Activated T-helper 17 cell treated with anti-CD3 and anti-CD28 coated beads, Interleukin-2, amount 50 U/mL, for 72 hours (primary cell): Measurements from ENCODE around the gene RETREG3. TPM values are rescaled to one million over a fixed set of nuclear protein-coding genes. Genes with fewer than 3 reads are reported as not detected.
A peak's percentile ranks its signal among the peaks of the same experiment; 100 is the strongest.

Experiments used
- ATAC-seq: fragments of 150-1000 bp; cut with Tn5 transposase; replicated peaks from 2 replicates; pipeline ENCODE4 v1.10.0; 2021; ENCODE audit warnings: mild to moderate bottlenecking, moderate library complexity
- H3K27ac Mint-ChIP-seq: one replicate; pipeline ENCODE4 v1.8.0; 2022; ENCODE audit warnings: mixed read lengths
- H3K27me3 Mint-ChIP-seq: one replicate; pipeline ENCODE4 v1.8.0; 2022; ENCODE audit warnings: mixed read lengths
- H3K36me3 Mint-ChIP-seq: one replicate; pipeline ENCODE4 v1.8.0; 2022; ENCODE audit warnings: low read depth, mild to moderate bottlenecking, mixed read lengths
- H3K4me1 Mint-ChIP-seq: one replicate; pipeline ENCODE4 v1.8.0; 2022; ENCODE audit warnings: mixed read lengths
- H3K4me3 Mint-ChIP-seq: one replicate; pipeline ENCODE4 v1.8.0; 2022; ENCODE audit warnings: mild to moderate bottlenecking, mixed read lengths
- H3K9me3 Mint-ChIP-seq: one replicate; pipeline ENCODE4 v1.8.0; 2022; ENCODE audit warnings: mixed read lengths
- total RNA-seq, 2 donors: library from RNA; stranded (reverse); gene quantifications; one replicate each; pipeline ENCODE4 v1.2.3, GENCODE V29; 2022

The RETREG3 gene
- total RNA-seq, 2 donors from 2014 or later: 38.5 to 50.7 TPM

DNA sequence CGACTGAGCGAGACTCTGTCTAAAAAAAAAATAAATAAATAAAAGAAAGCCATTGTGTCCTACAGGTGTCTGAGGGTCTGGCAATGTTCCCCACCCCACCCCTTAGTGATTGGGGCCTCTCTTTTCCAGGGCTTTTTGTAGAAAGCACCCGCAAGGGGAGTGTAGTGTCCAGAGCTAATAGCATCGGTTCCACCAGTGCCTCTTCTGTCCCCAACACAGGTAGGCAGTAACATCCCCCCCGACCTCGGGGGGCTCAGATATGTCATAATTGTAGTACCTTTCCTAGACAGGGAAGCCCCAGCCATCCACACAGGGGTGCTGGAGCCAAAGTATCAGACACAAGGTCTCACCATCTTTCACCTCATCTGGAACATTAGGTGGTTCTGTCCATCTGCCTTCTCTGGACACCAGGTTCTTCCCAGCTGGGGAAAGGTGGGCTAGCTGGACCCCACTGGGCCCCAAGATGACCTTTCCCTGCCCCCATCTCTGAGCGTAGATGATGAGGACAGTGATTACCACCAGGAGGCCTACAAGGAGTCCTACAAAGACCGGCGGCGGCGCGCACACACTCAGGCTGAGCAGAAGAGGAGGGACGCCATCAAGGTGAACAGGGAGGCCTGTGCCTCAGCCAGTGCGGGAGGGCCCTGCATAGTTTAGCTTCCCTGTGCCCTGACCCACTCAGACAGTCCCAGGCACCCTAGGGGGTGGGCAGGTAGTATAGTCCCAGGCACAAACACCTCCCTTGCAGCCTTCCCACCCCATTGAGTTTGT lies 40.6 kb downstream of the RETREG3 start:
- Mint-ChIP-seq H3K9me3 (no peaks in the 10 kb centered on the region), H3K4me3 (peak overlapping the region; percentile 93), H3K4me1 (peaks cover 9% of the 10 kb centered on the region), H3K27me3 (no peaks in the 10 kb centered on the region), H3K27ac (no peak overlapping the region), H3K36me3 (peaks cover 89% of the 10 kb centered on the region)
- ATAC-seq: no peak

DNA sequence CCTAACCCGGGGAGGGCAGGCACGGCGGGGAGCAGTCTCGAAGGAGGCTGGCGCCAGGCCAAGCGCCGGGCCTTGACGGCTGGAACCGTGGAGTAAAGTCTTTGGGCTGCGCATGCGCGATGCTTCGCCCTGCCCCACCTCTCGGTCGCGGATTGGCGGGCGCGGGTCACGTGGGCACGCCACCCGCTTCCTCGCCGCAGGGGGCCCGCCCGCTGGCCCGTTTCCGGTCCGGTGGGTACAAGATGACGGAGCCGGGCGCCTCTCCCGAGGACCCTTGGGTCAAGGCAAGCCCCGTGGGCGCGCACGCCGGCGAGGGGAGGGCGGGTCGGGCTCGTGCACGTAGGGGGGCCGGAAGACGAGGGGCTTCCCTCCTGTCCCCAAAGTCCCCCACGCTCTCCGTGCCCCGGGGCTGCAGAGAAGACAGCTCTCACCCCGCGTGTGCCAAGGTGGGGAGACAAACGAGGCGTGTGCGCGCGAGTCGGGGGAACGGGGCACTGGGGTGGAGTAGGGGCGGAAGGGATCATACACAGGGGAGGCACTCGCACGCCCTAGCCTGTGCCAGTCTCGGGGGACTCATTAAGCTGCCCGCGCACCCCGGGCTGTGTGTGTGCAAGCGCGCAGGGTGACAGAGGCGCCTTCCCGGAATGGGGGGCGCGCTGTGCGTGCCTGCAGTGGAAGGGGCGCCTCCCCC lies 42.1 kb downstream of the RETREG3 start, which contains the start of gene MLX:
Gene MLX (plus strand): TSS at position 218 of the 691 bp plus-strand sequence. CDS start 25 bp downstream, at position 243.
- H3K27ac Mint-ChIP-seq: peak within 1 kb of the TSS; percentile 91
- H3K4me1 Mint-ChIP-seq: peaks cover 10% of the 10 kb centered on the region
- peak within 1 kb of the TSS; percentile 93 for H3K4me3 Mint-ChIP-seq
- peaks cover 84% of the 10 kb centered on the region for H3K36me3 Mint-ChIP-seq
- peak; percentile 76 for ATAC-seq
- no peaks in the 10 kb centered on the region for H3K27me3 Mint-ChIP-seq
- H3K9me3 Mint-ChIP-seq: no peaks in the 10 kb centered on the region

DNA sequence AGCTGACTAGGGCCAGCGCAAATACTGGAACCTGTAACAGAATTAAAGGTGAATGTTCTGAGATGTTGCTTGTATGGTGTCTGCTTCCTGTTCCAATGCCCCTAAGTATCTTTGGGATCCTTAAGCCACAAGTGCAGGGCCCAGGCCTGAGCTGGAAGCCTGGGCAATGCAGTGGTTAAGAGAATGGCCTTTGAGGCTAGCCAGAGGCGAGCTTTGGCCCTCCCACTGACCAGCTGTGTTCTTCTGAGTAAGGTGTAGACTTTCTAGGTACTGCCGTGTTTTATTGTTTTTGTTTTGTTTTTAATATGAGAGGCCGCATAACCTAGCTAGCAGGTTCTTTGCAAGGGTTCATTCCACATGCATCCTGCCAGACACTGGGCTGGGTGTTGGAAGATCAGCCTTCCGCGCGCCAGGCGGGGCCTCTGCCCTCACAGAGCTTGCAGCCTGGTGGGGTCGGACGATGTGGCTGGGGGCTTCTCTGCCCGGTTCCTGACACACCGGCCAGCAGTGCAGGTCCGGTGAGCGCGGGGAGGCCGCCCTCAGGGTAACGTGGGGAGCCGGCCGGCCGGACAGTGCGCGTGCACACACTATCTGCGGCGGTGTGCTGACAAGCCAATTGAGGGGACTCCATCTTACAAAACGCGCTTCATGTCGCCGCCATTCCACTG lies 42.8 kb downstream of the RETREG3 start:
- peaks cover 15% of the 10 kb centered on the region for H3K4me1 Mint-ChIP-seq
- H3K36me3 Mint-ChIP-seq: peaks cover 82% of the 10 kb centered on the region
- H3K4me3 Mint-ChIP-seq: peak overlapping the region; percentile 93
- peak overlapping the region; percentile 91 for H3K27ac Mint-ChIP-seq
- H3K9me3 Mint-ChIP-seq: no peaks in the 10 kb centered on the region
- H3K27me3 Mint-ChIP-seq: no peaks in the 10 kb centered on the region
- no peak for ATAC-seq

DNA sequence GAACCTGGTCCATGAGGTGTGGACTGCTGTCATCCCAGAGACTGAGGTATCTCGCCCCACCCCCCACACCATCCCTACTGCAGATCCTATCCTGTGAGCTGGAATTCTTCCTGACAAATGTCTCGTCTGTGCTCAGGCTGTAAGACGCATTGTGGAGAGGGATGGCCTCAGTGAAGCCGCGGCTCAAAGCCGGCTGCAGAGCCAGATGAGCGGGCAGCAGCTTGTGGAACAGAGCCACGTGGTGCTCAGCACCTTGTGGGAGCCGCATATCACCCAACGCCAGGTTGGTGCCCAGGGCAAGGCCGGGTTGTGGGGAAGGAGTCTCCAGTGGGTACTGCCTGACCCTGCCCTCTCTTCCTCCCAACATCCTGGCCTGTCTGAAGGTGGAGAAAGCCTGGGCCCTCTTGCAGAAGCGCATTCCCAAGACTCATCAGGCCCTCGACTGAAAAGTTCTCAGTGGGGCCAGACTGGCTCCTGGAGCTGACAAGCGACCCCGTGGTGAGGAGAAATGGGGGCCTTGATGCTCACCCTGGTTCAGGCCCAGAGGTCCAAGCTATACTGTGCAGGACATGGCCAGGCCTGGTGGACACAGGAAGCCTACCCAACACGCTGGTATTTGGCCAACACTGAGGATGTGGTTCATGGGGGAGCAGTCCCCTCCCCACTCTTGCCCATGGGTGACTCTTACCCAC lies 43.5 kb downstream of the RETREG3 start:
- no peak for ATAC-seq
- Mint-ChIP-seq H3K4me1 (peaks cover 15% of the 10 kb centered on the region), H3K36me3 (peaks cover 76% of the 10 kb centered on the region), H3K4me3 (peak overlapping the region; percentile 93), H3K27me3 (no peaks in the 10 kb centered on the region), H3K27ac (peak overlapping the region; percentile 91), H3K9me3 (no peaks in the 10 kb centered on the region)

DNA sequence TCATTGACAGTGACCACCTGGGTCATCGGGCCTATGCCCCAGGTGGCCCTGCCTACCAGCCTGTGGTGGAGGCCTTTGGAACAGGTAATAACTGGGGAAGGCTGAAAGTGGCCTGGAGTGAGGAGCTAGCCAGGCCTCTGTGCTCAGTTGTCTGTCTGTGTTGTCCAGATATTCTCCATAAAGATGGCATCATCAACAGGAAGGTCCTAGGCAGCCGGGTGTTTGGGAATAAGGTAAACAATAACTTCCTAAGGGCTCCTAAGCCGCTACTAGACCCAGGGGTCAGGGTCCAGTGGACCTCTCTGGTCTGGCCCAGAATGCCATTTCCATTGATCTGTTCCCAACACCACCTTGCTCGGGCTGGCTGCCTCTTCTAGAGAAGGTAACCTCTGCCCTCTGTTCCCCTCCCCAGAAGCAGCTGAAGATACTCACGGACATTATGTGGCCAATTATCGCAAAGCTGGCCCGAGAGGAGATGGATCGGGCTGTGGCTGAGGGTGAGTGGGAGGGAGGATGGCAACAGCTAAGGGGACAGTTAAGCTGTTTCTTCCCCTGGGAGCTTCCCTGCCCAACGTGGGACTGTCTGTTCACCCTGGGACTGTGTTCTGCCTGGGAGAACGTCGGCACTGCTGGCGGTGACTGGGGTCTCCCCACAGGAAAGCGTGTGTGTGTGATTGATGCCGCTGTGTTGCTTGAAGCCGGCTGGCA lies 44.2 kb downstream of the RETREG3 start:
- H3K36me3 Mint-ChIP-seq: peaks cover 69% of the 10 kb centered on the region
- ATAC-seq: no peak
- H3K27ac Mint-ChIP-seq: no peak overlapping the region
- no peaks in the 10 kb centered on the region for H3K27me3 Mint-ChIP-seq
- peaks cover 15% of the 10 kb centered on the region for H3K4me1 Mint-ChIP-seq
- no peaks in the 10 kb centered on the region for H3K9me3 Mint-ChIP-seq
- H3K4me3 Mint-ChIP-seq: peak overlapping the region; percentile 93

DNA sequence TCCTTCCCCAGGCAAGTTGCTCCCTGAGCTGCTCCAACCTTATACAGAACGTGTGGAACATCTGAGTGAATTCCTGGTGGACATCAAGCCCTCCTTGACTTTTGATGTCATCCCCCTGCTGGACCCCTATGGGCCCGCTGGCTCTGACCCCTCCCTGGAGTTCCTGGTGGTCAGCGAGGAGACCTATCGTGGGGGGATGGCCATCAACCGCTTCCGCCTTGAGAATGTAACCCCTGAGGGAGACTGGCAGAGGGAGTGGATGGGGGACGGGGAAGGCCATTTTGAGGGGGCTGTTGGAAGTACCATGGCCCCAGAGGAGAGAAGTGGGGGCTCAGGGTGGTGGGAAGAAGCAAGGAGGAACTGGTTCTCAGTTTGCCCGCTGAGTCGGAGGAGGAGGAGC lies 45.2 kb downstream of the RETREG3 start:
- Mint-ChIP-seq H3K4me3 (peak overlapping the region; percentile 93), H3K4me1 (peaks cover 15% of the 10 kb centered on the region), H3K36me3 (peaks cover 59% of the 10 kb centered on the region), H3K9me3 (no peaks in the 10 kb centered on the region), H3K27me3 (no peaks in the 10 kb centered on the region), H3K27ac (peak overlapping the region; percentile 98)
- no peak for ATAC-seq

DNA sequence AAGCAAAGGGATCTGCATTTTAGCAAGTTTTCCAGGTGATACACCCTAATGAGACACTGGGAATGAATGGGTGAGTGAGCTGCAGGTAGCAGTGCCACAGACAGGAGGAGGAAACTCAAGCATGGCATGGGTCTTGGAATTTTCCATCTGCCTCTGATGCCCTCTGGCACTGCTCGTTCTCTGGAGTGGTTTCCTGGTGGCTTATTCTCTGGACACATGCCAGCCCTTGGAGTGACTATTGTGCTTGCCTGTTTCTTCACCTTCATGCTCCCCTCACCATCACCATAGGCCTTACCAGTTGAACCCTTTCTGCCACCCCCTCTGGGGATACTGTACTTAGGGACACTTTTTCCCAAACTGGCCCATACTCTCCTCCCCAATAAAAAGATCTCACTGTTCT lies 45.6 kb downstream of the RETREG3 start:
- Mint-ChIP-seq H3K4me1 (peaks cover 15% of the 10 kb centered on the region), H3K4me3 (peak overlapping the region; percentile 93), H3K9me3 (no peaks in the 10 kb centered on the region), H3K27ac (peak overlapping the region; percentile 98), H3K36me3 (peaks cover 54% of the 10 kb centered on the region), H3K27me3 (no peaks in the 10 kb centered on the region)
- ATAC-seq: no peak

DNA sequence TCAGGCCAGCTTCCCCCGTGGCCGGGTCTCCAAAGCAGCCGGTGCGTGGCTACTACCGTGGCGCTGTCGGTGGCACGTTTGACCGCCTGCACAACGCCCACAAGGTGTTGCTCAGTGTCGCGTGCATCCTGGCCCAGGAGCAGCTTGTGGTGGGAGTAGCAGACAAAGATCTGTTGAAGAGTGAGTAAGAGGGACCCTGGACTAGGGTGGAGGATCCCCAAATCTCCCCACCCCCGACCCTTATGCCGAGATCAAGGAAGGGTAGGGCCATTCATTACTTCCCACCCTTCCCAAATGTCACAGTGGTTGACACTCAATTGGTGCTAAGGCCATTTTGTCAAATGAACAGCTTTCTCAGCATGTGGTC lies 46.0 kb downstream of the RETREG3 start:
- peak overlapping the region; percentile 98 for H3K27ac Mint-ChIP-seq
- no peaks in the 10 kb centered on the region for H3K27me3 Mint-ChIP-seq
- no peak for ATAC-seq
- peak overlapping the region; percentile 93 for H3K4me3 Mint-ChIP-seq
- H3K9me3 Mint-ChIP-seq: no peaks in the 10 kb centered on the region
- H3K36me3 Mint-ChIP-seq: peaks cover 52% of the 10 kb centered on the region
- H3K4me1 Mint-ChIP-seq: peaks cover 15% of the 10 kb centered on the region

DNA sequence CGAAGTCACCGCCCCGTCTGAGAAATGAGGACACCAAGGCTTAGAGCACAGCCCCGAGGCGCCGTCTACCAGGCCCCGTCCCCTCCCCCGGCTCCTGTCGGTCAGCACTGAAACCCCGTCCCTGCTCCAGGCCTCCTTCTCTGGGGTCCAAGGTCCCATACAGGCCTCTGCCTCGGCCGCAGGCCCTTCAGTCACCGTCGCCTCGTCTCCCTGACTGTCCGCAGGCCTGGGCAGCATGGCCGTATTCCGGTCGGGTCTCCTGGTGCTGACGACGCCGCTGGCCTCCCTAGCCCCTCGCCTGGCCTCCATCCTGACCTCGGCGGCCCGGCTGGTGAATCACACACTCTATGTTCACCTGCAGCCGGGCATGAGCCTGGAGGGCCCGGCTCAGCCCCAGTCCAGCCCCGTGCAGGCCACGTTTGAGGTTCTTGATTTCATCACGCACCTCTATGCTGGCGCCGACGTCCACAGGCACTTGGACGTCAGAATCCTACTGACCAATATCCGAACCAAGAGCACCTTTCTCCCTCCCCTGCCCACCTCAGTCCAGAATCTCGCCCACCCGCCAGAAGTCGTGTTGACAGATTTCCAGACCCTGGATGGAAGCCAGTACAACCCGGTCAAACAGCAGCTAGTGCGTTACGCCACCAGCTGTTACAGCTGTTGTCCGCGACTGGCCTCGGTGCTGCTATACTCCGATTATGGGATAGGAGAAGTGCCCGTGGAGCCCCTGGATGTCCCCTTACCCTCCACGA lies 46.6 kb downstream of the RETREG3 start:
- H3K27ac Mint-ChIP-seq: peak overlapping the region; percentile 98
- H3K27me3 Mint-ChIP-seq: no peaks in the 10 kb centered on the region
- peak; percentile 12 for ATAC-seq
- H3K4me1 Mint-ChIP-seq: peaks cover 11% of the 10 kb centered on the region
- peak overlapping the region; percentile 93 for H3K4me3 Mint-ChIP-seq
- peaks cover 46% of the 10 kb centered on the region for H3K36me3 Mint-ChIP-seq
- H3K9me3 Mint-ChIP-seq: no peaks in the 10 kb centered on the region

DNA sequence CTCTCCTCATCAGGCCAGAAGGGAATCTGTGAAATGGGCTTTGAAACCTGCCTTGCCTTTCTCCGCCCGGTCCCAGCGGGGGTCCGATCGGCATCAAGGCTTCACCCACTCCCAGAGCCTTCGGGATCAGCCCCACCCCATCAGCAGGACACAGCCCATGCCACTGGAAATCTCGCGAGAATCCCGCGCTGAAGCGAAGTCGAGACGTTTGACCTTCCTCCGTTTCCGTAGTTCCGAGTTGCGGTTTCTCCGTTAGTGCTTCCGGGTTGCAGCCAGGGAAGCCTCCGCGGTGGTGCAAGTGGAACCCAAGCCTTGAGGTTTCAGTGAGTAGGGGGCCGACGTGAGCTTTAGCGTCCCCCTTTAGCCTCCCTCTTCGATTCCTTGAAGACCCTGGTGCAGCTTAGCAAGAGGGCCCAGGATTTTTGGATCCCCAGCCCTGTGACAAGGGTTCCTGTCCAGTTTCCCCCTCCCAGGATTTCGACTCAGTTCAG lies 47.2 kb downstream of the RETREG3 start, which contains the start of gene COASY:
Gene COASY (plus strand): TSS at position 252 of the 491 bp plus-strand sequence. CDS start 475 bp downstream, outside the sequence.
- peaks cover 10% of the 10 kb centered on the region for H3K4me1 Mint-ChIP-seq
- no peaks in the 10 kb centered on the region for H3K27me3 Mint-ChIP-seq
- peak within 1 kb of the TSS; percentile 98 for H3K27ac Mint-ChIP-seq
- ATAC-seq: peak; percentile 87
- H3K4me3 Mint-ChIP-seq: peak within 1 kb of the TSS; percentile 93
- H3K36me3 Mint-ChIP-seq: peaks cover 40% of the 10 kb centered on the region
- no peaks in the 10 kb centered on the region for H3K9me3 Mint-ChIP-seq

DNA sequence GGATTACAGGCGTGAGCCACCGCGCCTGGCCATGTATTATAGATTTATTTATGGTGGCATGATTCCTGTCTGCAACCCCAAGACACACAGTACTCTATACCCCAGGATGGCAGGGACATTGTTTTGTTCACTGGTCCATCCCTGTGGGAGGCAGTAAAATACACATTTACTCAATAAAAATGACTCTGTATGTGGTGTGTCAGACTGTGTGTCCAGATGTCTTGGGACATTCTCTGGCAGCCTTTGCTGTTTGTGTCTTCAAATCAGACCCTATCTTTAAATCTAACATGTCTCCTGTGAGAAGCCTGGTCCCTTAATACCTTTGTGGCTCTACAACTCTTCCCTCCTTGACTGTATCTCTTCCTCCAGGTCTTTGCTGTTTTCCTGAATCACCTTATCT lies 48.9 kb downstream of the RETREG3 start:
- Mint-ChIP-seq H3K36me3 (peaks cover 25% of the 10 kb centered on the region), H3K9me3 (no peaks in the 10 kb centered on the region), H3K4me3 (peak overlapping the region; percentile 93), H3K27me3 (no peaks in the 10 kb centered on the region), H3K27ac (peak overlapping the region; percentile 5), H3K4me1 (peaks cover 10% of the 10 kb centered on the region)
- ATAC-seq: no peak

DNA sequence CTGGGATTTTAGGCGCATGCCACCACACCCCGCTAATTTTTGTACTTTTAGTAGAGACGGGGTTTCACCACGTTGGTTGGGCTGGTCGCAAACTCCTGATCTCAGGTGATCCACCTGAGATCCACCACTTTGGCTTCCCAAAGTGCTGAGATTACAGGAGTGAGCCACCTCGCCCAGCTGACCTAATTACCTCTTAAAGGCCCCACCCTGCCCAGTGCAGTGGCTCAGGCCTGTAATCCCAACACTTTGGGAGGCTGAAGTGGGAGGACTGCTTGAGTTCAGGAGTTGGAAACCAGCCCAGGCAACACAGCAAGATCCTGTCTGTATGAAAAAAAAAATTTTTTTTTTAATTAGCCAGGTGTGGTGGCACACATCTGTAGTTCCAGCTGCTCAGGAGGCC lies 50.1 kb downstream of the RETREG3 start:
- H3K4me1 Mint-ChIP-seq: peaks cover 10% of the 10 kb centered on the region
- peaks cover 21% of the 10 kb centered on the region for H3K36me3 Mint-ChIP-seq
- no peak overlapping the region for H3K4me3 Mint-ChIP-seq
- no peaks in the 10 kb centered on the region for H3K27me3 Mint-ChIP-seq
- ATAC-seq: no peak
- H3K9me3 Mint-ChIP-seq: no peaks in the 10 kb centered on the region
- H3K27ac Mint-ChIP-seq: no peak overlapping the region
